Measurements from ENCODE around the gene DRD1. TPM values are rescaled to one million over a fixed set of nuclear protein-coding genes. Genes with fewer than 3 reads are reported as not detected.

DRD1 gene
- 0.77 to 1.3 TPM (median 0.95 TPM) in 5 replicates for total RNA-seq (2022; extraction: Qiagen RNA extraction; ENCODE audit: low read depth)

GRCh38 chr5:175444060-175444904, at the start of gene DRD1:
Gene DRD1 (minus strand): TSS chr5:175444182. CDS start chr5:175443099, 1,083 bp downstream.

GRCh38 chr5:175478384-175479124, 34.6 kb upstream of the DRD1 start, which contains the start of gene SFXN1:
Gene SFXN1 (plus strand): TSS chr5:175478560. CDS start chr5:175492104, 13,544 bp downstream.

Other genes with a start within 250 kb of the DRD1 start
- 95.6 to 121 TPM (median 102 TPM) in 5 replicates for gene SFXN1, start 34.4 kb upstream of the DRD1 start, total RNA-seq (2022; extraction: Qiagen RNA extraction; ENCODE audit: low read depth)
- 0.49 to 0.89 TPM (median 0.79 TPM) in 5 replicates for gene HRH2, start 213.9 kb upstream of the DRD1 start, total RNA-seq (2022; extraction: Qiagen RNA extraction; ENCODE audit: low read depth)

All from A549 treated with DMSO at 1 μM for 4 hours (cell line).